Caco-2 (cell line): ENCODE data around the gene TSHZ3. TPM values are rescaled to one million over a fixed set of nuclear protein-coding genes. Genes with fewer than 3 reads are reported as not detected.
A peak's percentile ranks its signal among the peaks of the same experiment; 100 is the strongest.

ENCODE experiments used
- BruUV-seq: library from RNA; stranded (reverse); fragments of 400-500 nt; replicated peaks from 2 replicates; lab custom pipeline; 2021; lab: Mats Ljungman, UMichigan
- CTCF ChIA-PET: fragments of 300-600 bp; sonication (Branson Sonifier 250); formaldehyde crosslinking; loops from one replicate; lab custom pipeline; 2022; ENCODE audit warnings: antibody characterized with exemption; lab: Charles Lee
- POLR2A ChIA-PET: fragments of 300-600 bp; sonication (Branson Sonifier 250); formaldehyde crosslinking; loops from one replicate; lab custom pipeline; 2022; ENCODE audit warnings: antibody characterized with exemption; lab: Charles Lee
- DNase-seq, 2 experiments: peaks; one replicate each; pipeline versions ENCODE4 v3.0.0 to v3.0.0-alpha.2; 2020 to 2022
- H3K27me3 ChIP-seq: replicated peaks from 2 replicates; pipeline ENCODE4 v1.6.0; 2011; ENCODE audit warnings: low read length; ENCODE audit not compliant: control insufficient read depth, insufficient read depth
- H3K36me3 ChIP-seq: 2 replicates; pipeline ENCODE4 v1.5.1; 2011; ENCODE audit warnings: low read length; ENCODE audit not compliant: control insufficient read depth, insufficient read depth
- H3K4me1 ChIP-seq: fragments of 250-450 bp; sonication (Bioruptor Pico); 2 replicates; pipeline ENCODE4 v1.5.1; 2020; ENCODE audit warnings: mild to moderate bottlenecking
- H3K4me3 ChIP-seq: 2 replicates; pipeline ENCODE4 v1.5.1; 2011; ENCODE audit warnings: low read depth, mild to moderate bottlenecking, control low read depth, low read length
- H3K9me3 ChIP-seq: fragments of 250-450 bp; sonication (Bioruptor Pico); 2 replicates; pipeline ENCODE4 v1.5.1; 2020; ENCODE audit warnings: mild to moderate bottlenecking, moderate library complexity
- H3K27ac Mint-ChIP-seq: one replicate; pipeline ENCODE4 v1.8.0; 2022; ENCODE audit warnings: mixed read lengths; ENCODE audit not compliant: unreplicated experiment
- H3K27me3 Mint-ChIP-seq: one replicate; pipeline ENCODE4 v1.8.0; 2022; ENCODE audit warnings: mixed read lengths; ENCODE audit not compliant: insufficient read depth, unreplicated experiment
- H3K36me3 Mint-ChIP-seq: one replicate; pipeline ENCODE4 v1.8.0; 2022; ENCODE audit warnings: mild to moderate bottlenecking, mixed read lengths; ENCODE audit not compliant: insufficient read depth, unreplicated experiment
- H3K4me1 Mint-ChIP-seq: one replicate; pipeline ENCODE4 v1.8.0; 2022; ENCODE audit warnings: low read depth, mixed read lengths; ENCODE audit not compliant: unreplicated experiment
- H3K4me3 Mint-ChIP-seq: one replicate; pipeline ENCODE4 v1.8.0; 2022; ENCODE audit warnings: mild to moderate bottlenecking, moderate library complexity, mixed read lengths; ENCODE audit not compliant: unreplicated experiment
- H3K9me3 Mint-ChIP-seq: one replicate; pipeline ENCODE4 v1.8.0; 2022; ENCODE audit warnings: mixed read lengths; ENCODE audit not compliant: unreplicated experiment
- intact Hi-C: fragments of 100-400 bp; cut with micrococcal nuclease; formaldehyde crosslinking; loops from one replicate; pipeline ENCODE4 v1.10.0; 2022; ENCODE audit not compliant: unreplicated experiment
- total RNA-seq: library from RNA; stranded (reverse); gene quantifications from 2 replicates; pipeline ENCODE4 v1.2.3, GENCODE V29; 2022
- TF ChIP-seq, protein P1 (sequence below), 2 experiments: fragments of 200-600 bp in 1 of 2; IDR thresholded peaks; 1 replicate in 1 of 2; 2 replicates in 1 of 2; pipeline versions ENCODE4 v1.5.1 to v1.8.0; 2011 to 2022; ENCODE audit warnings: antibody characterized with exemption in 1 of 2, control low read depth in 1 of 2, inconsistent platforms in 1 of 2, low read depth in 1 of 2, low read length in 1 of 2, mild to moderate bottlenecking in 1 of 2, moderate library complexity in 1 of 2; ENCODE audit not compliant: insufficient read depth in 1 of 2, severe bottlenecking in 1 of 2, unreplicated experiment in 1 of 2

Gene TSHZ3
- total RNA-seq, 1 experiment from 2014 or later: not detected

DNA sequence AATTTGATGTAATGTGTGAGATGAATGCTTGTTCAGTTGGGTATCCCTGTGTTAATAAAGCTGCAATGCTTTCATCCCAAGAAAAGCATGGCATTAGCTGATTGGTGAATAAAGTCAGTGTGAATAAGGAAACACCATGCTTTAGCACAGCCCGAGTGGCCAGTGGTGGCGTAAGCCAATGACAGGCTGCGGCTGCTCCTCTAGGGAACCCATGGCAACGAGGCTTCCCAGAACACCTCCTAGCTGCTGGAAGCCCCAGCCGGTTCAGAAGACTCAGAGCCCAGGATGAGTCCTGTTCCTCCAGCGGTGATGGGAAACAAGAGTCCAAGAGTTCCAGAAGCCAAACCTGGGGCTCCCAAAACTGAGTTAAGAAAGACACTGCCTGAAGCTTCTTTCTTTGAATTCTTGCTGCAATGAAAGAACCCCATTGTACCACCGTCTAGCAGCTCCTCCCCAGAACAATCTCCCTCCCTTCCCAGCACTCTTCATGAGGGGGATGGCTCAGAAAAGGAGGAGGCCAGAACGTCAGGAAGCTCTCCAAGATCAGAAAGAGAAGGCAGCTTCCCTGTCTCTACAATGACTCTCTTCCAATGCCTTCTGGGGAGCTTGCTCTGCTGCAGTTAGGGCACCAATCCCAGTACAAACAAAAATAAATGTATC is 58.2 kb downstream of the TSHZ3 start:
- POLR2A ChIA-PET: no interaction called here
- H3K4me1 Mint-ChIP-seq: no peaks in the 10 kb centered on the region
- Histone ChIP-seq H3K9me3 (no peaks in the 10 kb centered on the region), H3K27me3 (no peaks in the 10 kb centered on the region), H3K4me1 (no peaks in the 10 kb centered on the region), H3K36me3 (no peaks in the 10 kb centered on the region), H3K4me3 (no peak overlapping the region)
- intact Hi-C loops: no loop called here
- peaks cover 16% of the 10 kb centered on the region for H3K9me3 Mint-ChIP-seq
- peak in 1 of 2 experiments; percentile 13 for DNase-seq
- BruUV-seq: no TSS peak
- TF ChIP-seq, protein P1, sequence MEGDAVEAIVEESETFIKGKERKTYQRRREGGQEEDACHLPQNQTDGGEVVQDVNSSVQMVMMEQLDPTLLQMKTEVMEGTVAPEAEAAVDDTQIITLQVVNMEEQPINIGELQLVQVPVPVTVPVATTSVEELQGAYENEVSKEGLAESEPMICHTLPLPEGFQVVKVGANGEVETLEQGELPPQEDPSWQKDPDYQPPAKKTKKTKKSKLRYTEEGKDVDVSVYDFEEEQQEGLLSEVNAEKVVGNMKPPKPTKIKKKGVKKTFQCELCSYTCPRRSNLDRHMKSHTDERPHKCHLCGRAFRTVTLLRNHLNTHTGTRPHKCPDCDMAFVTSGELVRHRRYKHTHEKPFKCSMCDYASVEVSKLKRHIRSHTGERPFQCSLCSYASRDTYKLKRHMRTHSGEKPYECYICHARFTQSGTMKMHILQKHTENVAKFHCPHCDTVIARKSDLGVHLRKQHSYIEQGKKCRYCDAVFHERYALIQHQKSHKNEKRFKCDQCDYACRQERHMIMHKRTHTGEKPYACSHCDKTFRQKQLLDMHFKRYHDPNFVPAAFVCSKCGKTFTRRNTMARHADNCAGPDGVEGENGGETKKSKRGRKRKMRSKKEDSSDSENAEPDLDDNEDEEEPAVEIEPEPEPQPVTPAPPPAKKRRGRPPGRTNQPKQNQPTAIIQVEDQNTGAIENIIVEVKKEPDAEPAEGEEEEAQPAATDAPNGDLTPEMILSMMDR (IDR thresholded peaks at IDR 0.05; ENCODE audit: insufficient read depth in 1 of 2, low read depth in 1 of 2, low read length in 1 of 2, severe bottlenecking in 1 of 2, unreplicated experiment in 1 of 2): no peak
- no peak overlapping the region for H3K27ac Mint-ChIP-seq
- peaks cover 6% of the 10 kb centered on the region for H3K27me3 Mint-ChIP-seq
- H3K4me3 Mint-ChIP-seq: no peak overlapping the region
- H3K36me3 Mint-ChIP-seq: no peaks in the 10 kb centered on the region
- CTCF ChIA-PET: no interaction called here

DNA sequence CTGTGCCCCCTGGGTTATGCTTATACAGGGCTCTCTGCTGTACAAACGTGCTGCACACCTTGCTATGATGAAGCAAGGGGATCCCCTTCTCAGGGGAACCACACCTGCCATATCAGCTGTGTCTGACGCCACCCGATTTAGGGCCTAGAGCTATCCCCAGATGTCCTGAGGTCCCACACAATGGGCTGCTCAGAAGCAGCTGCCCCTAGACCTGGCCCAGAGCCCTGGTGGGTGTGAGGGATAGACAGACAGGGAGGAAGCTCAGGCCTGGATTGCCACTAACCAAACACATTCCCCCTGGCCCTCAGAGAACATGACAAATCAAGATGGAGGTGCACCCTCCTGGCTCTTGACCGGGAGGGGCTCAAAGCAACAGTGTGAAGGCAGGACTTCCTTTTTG is 59.3 kb downstream of the TSHZ3 start:
- H3K27me3 Mint-ChIP-seq: peaks cover 7% of the 10 kb centered on the region
- Histone ChIP-seq H3K9me3 (no peaks in the 10 kb centered on the region), H3K4me1 (no peaks in the 10 kb centered on the region), H3K27me3 (no peaks in the 10 kb centered on the region), H3K36me3 (no peaks in the 10 kb centered on the region), H3K4me3 (no peak overlapping the region)
- H3K4me3 Mint-ChIP-seq: no peak overlapping the region
- ChIA-PET CTCF (no interaction called here), POLR2A (no interaction called here)
- TF ChIP-seq, protein P1 (IDR thresholded peaks at IDR 0.05; ENCODE audit: insufficient read depth in 1 of 2, low read depth in 1 of 2, low read length in 1 of 2, severe bottlenecking in 1 of 2, unreplicated experiment in 1 of 2): no peak
- no peak for DNase-seq
- BruUV-seq: no TSS peak
- peaks cover 16% of the 10 kb centered on the region for H3K9me3 Mint-ChIP-seq
- no peak overlapping the region for H3K27ac Mint-ChIP-seq
- intact Hi-C loops: no loop called here
- no peaks in the 10 kb centered on the region for H3K36me3 Mint-ChIP-seq
- H3K4me1 Mint-ChIP-seq: no peaks in the 10 kb centered on the region

DNA sequence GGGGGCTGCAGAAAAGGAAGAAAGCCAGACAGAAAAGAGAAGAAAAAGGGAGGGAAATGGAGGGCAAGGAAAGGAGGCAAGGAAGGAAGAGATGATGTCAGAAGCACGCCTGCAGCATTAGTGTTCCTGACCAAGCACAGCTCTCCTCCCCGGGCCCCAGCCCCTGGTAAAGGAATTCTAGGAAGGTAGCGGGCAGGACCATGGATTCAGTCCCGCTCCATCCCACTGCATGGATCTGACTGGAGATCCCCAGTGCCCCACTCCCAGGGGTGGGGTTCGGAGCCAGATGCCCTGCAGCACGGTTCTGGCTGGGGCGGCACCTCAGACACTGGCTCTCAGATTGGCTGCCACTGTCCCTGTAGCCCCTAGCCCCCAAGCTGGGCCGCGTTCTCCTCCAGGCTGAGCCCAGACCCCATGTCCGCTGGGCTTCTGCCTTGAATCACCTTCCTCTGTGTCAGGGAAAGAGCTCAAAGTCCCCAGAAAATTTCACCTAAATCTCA is 59.8 kb downstream of the TSHZ3 start:
- TF ChIP-seq, protein P1 (IDR thresholded peaks at IDR 0.05; ENCODE audit: insufficient read depth in 1 of 2, low read depth in 1 of 2, low read length in 1 of 2, severe bottlenecking in 1 of 2, unreplicated experiment in 1 of 2): no peak
- H3K27me3 ChIP-seq: no peaks in the 10 kb centered on the region

More for the DNA sequence above, 59.8 kb downstream of the TSHZ3 start:
- H3K27me3 Mint-ChIP-seq: peaks cover 7% of the 10 kb centered on the region
- no peak overlapping the region for H3K27ac Mint-ChIP-seq
- DNase-seq: no peak
- Histone ChIP-seq H3K4me1 (no peaks in the 10 kb centered on the region), H3K36me3 (no peaks in the 10 kb centered on the region), H3K9me3 (no peaks in the 10 kb centered on the region), H3K4me3 (no peak overlapping the region)
- no peaks in the 10 kb centered on the region for H3K4me1 Mint-ChIP-seq
- ChIA-PET POLR2A (no interaction called here), CTCF (no interaction called here)
- no peaks in the 10 kb centered on the region for H3K36me3 Mint-ChIP-seq
- H3K4me3 Mint-ChIP-seq: no peak overlapping the region
- H3K9me3 Mint-ChIP-seq: peaks cover 16% of the 10 kb centered on the region
- intact Hi-C loops: no loop called here
- BruUV-seq: no TSS peak
